SK-N-SH (cell line): Measurements from ENCODE around the gene TEKT1. TPM values are rescaled to one million over a fixed set of nuclear protein-coding genes. Genes with fewer than 3 reads are reported as not detected.

ENCODE experiments used
- CTCF ChIA-PET: fragments of 300-600, 350-600 bp; formaldehyde crosslinking; extraction: SDS; loops from one replicate; lab custom pipeline; 2021; lab: Yijun Ruan, JAX
- POLR2A ChIA-PET: fragments of 350-600 bp; sonication (Branson Sonifier 250); formaldehyde crosslinking; extraction: SDS; loops from one replicate; lab custom pipeline; 2020; ENCODE audit warnings: antibody characterized with exemption, inconsistent platforms; lab: Yijun Ruan, JAX
- DNase-seq: peaks from one replicate; pipeline ENCODE4 v3.0.0; 2012
- H2AFZ ChIP-seq: fragments of 200-600 bp; sonication (generic); 2 replicates; pipeline ENCODE4 v1.8.1; 2016; ENCODE audit warnings: antibody characterized with exemption, mild to moderate bottlenecking, low read depth
- H3F3A ChIP-seq: fragments of 200-600 bp; sonication (generic); replicated peaks from 2 replicates; pipeline ENCODE3; 2016; ENCODE audit warnings: antibody characterized with exemption, mild to moderate bottlenecking; ENCODE audit not compliant: insufficient read depth
- H3K27ac ChIP-seq, 2 experiments: fragments of 200-500 bp in 1 of 2; fragments of 200-600 bp in 1 of 2; sonication (Bioruptor generic) in 1 of 2; sonication (generic), shearing (Covaris generic) in 1 of 2; 2 replicates each; pipeline versions ENCODE4 v1.5.1 to v1.6.1; 2014 to 2016; ENCODE audit warnings: low read depth in 2 of 2, inconsistent platforms in 1 of 2, low read length in 1 of 2, mild to moderate bottlenecking in 1 of 2, mixed read lengths in 1 of 2
- H3K27me3 ChIP-seq: fragments of 200-600 bp; sonication (generic), shearing (Covaris generic); 2 replicates; pipeline ENCODE4 v1.6.1; 2016; ENCODE audit warnings: mixed run types; ENCODE audit not compliant: insufficient read depth
- H3K36me3 ChIP-seq, 2 experiments: fragments of 200-500 bp in 1 of 2; fragments of 200-600 bp in 1 of 2; sonication (Bioruptor generic) in 1 of 2; sonication (generic) in 1 of 2; replicated peaks in 1 of 2; 2 replicates each; pipeline versions ENCODE3 to v1.5.1; 2014 to 2016; ENCODE audit warnings: low read length in 1 of 2, mild to moderate bottlenecking in 1 of 2; ENCODE audit not compliant: insufficient read depth in 2 of 2, control insufficient read depth in 1 of 2
- H3K4me1 ChIP-seq, 2 experiments: fragments of 200-500 bp in 1 of 2; fragments of 200-600 bp in 1 of 2; sonication (Bioruptor generic) in 1 of 2; sonication (generic), shearing (Covaris generic) in 1 of 2; 2 replicates each; pipeline versions ENCODE4 v1.5.1 to v1.6.1; 2014 to 2016; ENCODE audit warnings: low read depth in 1 of 2, low read length in 1 of 2, mixed run types in 1 of 2; ENCODE audit not compliant: insufficient read depth in 2 of 2, control insufficient read depth in 1 of 2
- H3K4me2 ChIP-seq: fragments of 200-600 bp; sonication (generic), shearing (Covaris generic); 2 replicates; pipeline ENCODE4 v1.6.1; 2017; ENCODE audit warnings: mixed run types
- H3K4me3 ChIP-seq, 2 experiments: fragments of 200-500 bp in 1 of 2; fragments of 200-600 bp in 1 of 2; sonication (Bioruptor generic) in 1 of 2; sonication (generic), shearing (Covaris generic) in 1 of 2; 2 replicates each; pipeline versions ENCODE4 v1.5.1 to v1.8.1; 2014 to 2016; ENCODE audit warnings: low read depth in 2 of 2, inconsistent platforms in 1 of 2, low read length in 1 of 2, mild to moderate bottlenecking in 1 of 2, mixed read lengths in 1 of 2, moderate library complexity in 1 of 2
- H3K79me2 ChIP-seq: fragments of 200-600 bp; sonication (generic); 2 replicates; pipeline ENCODE4 v1.8.1; 2017; ENCODE audit warnings: mild to moderate bottlenecking; ENCODE audit not compliant: insufficient read depth
- H3K9ac ChIP-seq: fragments of 200-600 bp; sonication (generic); 2 replicates; pipeline ENCODE4 v1.6.1; 2017; ENCODE audit warnings: mixed run types
- H3K9me2 ChIP-seq: fragments of 200-600 bp; sonication (generic); 2 replicates; pipeline ENCODE4 v1.6.1; 2017; ENCODE audit warnings: mixed run types
- H3K9me3 ChIP-seq: fragments of 200-600 bp; sonication (generic); 2 replicates; pipeline ENCODE4 v1.6.1; 2017; ENCODE audit warnings: mixed run types, mild to moderate bottlenecking, moderate library complexity
- H4K20me1 ChIP-seq: fragments of 200-600 bp; sonication (generic); 2 replicates; pipeline ENCODE4 v1.6.1; 2017; ENCODE audit warnings: mild to moderate bottlenecking, mixed run types; ENCODE audit not compliant: insufficient read depth
- CHD2 ChIP-seq: fragments of 150-350 bp; IDR thresholded peaks from 2 replicates; pipeline ENCODE4 v1.6.1; 2018; ENCODE audit warnings: low read length; ENCODE audit not compliant: partially characterized antibody
- ELF1 ChIP-seq: IDR thresholded peaks from 2 replicates; pipeline ENCODE4 v1.4.0; 2012
- EZH2phosphoT487 ChIP-seq: fragments of 200-600 bp; sonication (generic); IDR thresholded peaks from 2 replicates; pipeline ENCODE4 v1.6.1; 2017; ENCODE audit warnings: low read depth, mixed run types, mild to moderate bottlenecking, antibody characterized with exemption, moderate library complexity, borderline replicate concordance
- FOSL2 ChIP-seq: IDR thresholded peaks from 2 replicates; pipeline ENCODE4 v1.4.0; 2012; ENCODE audit warnings: low read depth, mild to moderate bottlenecking, moderate library complexity, borderline replicate concordance
- GABPA ChIP-seq: IDR thresholded peaks from 2 replicates; pipeline ENCODE4 v1.4.0; 2012; ENCODE audit warnings: low read depth, mild to moderate bottlenecking
- MXI1 ChIP-seq: IDR thresholded peaks from 2 replicates; pipeline ENCODE4 v1.6.1; 2012; ENCODE audit warnings: mild to moderate bottlenecking, low read depth, low read length, improper control_type of control experiment
- NRF1 ChIP-seq: IDR thresholded peaks from 2 replicates; pipeline ENCODE4 v1.6.1; 2012; ENCODE audit warnings: low read depth, mild to moderate bottlenecking, low read length
- POLR2AphosphoS5 ChIP-seq: IDR thresholded peaks from 2 replicates; pipeline ENCODE4 v1.6.1; 2012; ENCODE audit warnings: low read depth, low read length
- RFX5 ChIP-seq: IDR thresholded peaks from 2 replicates; pipeline ENCODE4 v1.6.1; 2012; ENCODE audit warnings: mild to moderate bottlenecking, improper control_type of control experiment, low read length
- SIN3A ChIP-seq: IDR thresholded peaks from 2 replicates; pipeline ENCODE4 v1.6.1; 2012; ENCODE audit warnings: low read depth, mild to moderate bottlenecking, low read length, moderate library complexity, borderline replicate concordance
- SMC3 ChIP-seq: IDR thresholded peaks from 2 replicates; pipeline ENCODE4 v1.6.1; 2012; ENCODE audit warnings: low read depth, low read length, improper control_type of control experiment
- TEAD4 ChIP-seq: IDR thresholded peaks from 2 replicates; pipeline ENCODE4 v1.4.0; 2012; ENCODE audit warnings: mild to moderate bottlenecking, borderline replicate concordance; ENCODE audit not compliant: insufficient read depth
- WGBS: methylation state at CpG from one replicate; pipeline ENCODE4 v1.1.6; 2017; ENCODE audit warnings: low lambda C conversion rate; 5-methylcytosine and 5-hydroxymethylcytosine counted together
- polyA plus RNA-seq, 3 experiments: library from polyadenylated mRNA; depleted of rRNA; stranded (reverse); fragments of >200 nt; gene quantifications; 2 replicates each; pipeline ENCODE4 v1.2.3, GENCODE V29; 2012
- TF ChIP-seq, protein P1 (sequence below): IDR thresholded peaks from 2 replicates; pipeline ENCODE4 v1.4.0; 2012; ENCODE audit warnings: low read depth, borderline replicate concordance
- TF ChIP-seq, protein P2 (sequence below): IDR thresholded peaks from 2 replicates; pipeline ENCODE4 v1.4.0; 2012; ENCODE audit warnings: low read depth
- TF ChIP-seq, protein P3 (sequence below): fragments of 200-600 bp; sonication (generic); IDR thresholded peaks from 2 replicates; pipeline ENCODE4 v1.6.1; 2017; ENCODE audit warnings: antibody characterized with exemption, mild to moderate bottlenecking, moderate library complexity
- TF ChIP-seq, protein P4 (sequence below): fragments of 150-350 bp; IDR thresholded peaks from 2 replicates; pipeline ENCODE4 v1.6.1; 2016; ENCODE audit warnings: mild to moderate bottlenecking, low read depth, low read length

TEKT1 gene
- polyA plus RNA-seq, 1 of the 3 experiments (the other 2 are of a cell fraction): not detected

DNA sequence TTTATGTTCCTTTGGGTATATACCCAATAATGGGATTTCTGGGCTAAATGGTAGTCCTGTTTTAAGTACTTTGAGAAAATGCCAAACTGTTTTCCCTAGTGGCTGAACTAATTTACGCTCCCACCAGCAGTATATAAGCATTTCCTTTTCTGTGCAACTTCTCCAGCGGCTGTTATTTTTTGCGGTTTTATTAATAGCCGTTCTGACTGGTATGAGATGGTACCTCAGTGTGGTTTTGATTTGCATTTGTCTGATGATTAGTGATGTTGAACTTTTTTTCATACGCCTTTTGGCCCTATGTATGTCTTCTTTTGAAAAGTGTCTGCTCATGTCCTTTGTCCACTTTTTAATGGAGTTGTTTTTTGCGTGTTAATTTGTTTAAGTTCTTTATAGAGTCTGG, 25.8 kb upstream of the TEKT1 start (continued):
- TF ChIP-seq EZH2phosphoT487: no peak
- no peak for TF ChIP-seq TEAD4

DNA sequence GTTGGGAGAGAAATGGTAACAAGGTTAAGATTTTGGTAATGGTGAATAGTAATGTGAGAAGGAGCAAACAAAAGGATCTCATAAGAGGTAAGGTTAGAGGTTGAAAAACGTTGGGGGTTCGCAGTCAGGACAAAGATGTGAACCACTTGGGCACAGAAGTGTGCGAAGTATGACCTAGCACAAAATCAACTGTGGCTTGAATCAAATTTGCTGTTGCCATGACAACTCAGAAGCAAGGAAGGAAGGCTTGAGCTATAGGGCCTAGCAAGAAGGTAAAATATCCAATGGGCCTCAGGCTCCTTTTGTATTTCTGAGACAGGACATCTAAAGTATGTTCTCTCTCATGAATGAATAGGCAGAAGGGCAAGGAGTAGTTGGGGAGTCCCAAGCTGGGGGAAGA, 24.5 kb upstream of the TEKT1 start:
- H4K20me1 ChIP-seq: no peaks in the 10 kb centered on the region
- no peaks in the 10 kb centered on the region for H3K9me2 ChIP-seq
- H3K9ac ChIP-seq: no peak overlapping the region
- no peaks in the 10 kb centered on the region for H3K36me3 ChIP-seq
- H3K4me2 ChIP-seq: no peak overlapping the region
- H3K27ac ChIP-seq: no peak overlapping the region
- POLR2A ChIA-PET: no interaction called here
- no peaks in the 10 kb centered on the region for H3K9me3 ChIP-seq
- no peaks in the 10 kb centered on the region for H3K4me1 ChIP-seq
- no peak for DNase-seq
- 4% methylated on average over 3 of the region's 3 CpGs for WGBS
- no peaks in the 10 kb centered on the region for H3K79me2 ChIP-seq
- H3K4me3 ChIP-seq: no peak overlapping the region
- CTCF ChIA-PET: interaction anchor here (1.3 kb wide), 1 partner anchor 13 kb away, joined by 3 read pairs; no protein-coding TSS in a partner anchor
- H3F3A ChIP-seq: no peaks in the 10 kb centered on the region
- TF ChIP-seq POLR2AphosphoS5: no peak
- TF ChIP-seq NRF1: no peak
- TF ChIP-seq, protein P1, sequence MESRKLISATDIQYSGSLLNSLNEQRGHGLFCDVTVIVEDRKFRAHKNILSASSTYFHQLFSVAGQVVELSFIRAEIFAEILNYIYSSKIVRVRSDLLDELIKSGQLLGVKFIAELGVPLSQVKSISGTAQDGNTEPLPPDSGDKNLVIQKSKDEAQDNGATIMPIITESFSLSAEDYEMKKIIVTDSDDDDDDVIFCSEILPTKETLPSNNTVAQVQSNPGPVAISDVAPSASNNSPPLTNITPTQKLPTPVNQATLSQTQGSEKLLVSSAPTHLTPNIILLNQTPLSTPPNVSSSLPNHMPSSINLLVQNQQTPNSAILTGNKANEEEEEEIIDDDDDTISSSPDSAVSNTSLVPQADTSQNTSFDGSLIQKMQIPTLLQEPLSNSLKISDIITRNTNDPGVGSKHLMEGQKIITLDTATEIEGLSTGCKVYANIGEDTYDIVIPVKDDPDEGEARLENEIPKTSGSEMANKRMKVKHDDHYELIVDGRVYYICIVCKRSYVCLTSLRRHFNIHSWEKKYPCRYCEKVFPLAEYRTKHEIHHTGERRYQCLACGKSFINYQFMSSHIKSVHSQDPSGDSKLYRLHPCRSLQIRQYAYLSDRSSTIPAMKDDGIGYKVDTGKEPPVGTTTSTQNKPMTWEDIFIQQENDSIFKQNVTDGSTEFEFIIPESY: no peak
- TF ChIP-seq SIN3A: no peak
- TF ChIP-seq FOSL2: no peak
- TF ChIP-seq MXI1: no peak
- no peak for TF ChIP-seq RFX5
- TF ChIP-seq, protein P2, sequence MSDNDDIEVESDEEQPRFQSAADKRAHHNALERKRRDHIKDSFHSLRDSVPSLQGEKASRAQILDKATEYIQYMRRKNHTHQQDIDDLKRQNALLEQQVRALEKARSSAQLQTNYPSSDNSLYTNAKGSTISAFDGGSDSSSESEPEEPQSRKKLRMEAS: no peak
- no peak for TF ChIP-seq CHD2
- H3K27me3 ChIP-seq: peaks cover 34% of the 10 kb centered on the region
- no peak overlapping the region for H2AFZ ChIP-seq

DNA sequence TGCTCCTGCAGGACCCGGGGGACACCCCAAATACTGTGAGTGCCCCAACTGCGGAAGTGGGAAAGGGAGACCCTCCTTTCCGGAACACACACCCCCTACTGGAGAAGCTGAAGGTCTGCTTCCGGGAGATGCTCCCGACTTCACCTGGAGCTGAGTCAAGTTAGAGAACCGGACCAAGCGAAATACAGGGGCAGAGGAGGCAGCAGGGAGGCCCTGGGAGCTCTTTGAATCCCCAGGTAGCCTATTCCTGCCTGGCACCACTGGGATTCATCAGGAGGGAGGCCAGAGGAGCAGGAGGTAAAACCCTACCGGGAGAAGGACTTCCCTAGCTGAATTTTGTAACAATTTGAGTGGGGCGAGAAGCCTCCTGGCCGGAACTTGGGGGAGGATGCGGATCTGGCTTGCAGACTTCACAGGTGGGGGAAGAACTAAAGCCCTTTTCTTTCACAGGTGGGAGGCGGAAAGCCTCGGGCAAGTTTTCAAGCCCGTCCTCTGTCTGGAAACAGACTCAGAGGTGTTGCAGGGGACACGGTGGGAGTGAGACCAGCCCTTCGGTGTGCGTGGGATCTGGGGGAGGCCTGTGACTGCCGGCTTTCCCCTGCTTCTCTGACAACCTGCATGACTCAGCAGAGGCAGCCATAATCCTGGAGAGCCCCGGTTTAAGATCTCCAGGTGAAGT, 22.4 kb upstream of the TEKT1 start:
- Histone ChIP-seq H3K4me3 (no peak overlapping the region), H3K36me3 (no peaks in the 10 kb centered on the region), H3K9me3 (no peaks in the 10 kb centered on the region), H4K20me1 (no peaks in the 10 kb centered on the region), H3K4me1 (no peaks in the 10 kb centered on the region), H3F3A (no peaks in the 10 kb centered on the region), H2AFZ (peak overlapping the region; percentile 51; the same call in 1 of the 2 replicates), H3K9ac (no peak overlapping the region), H3K79me2 (no peaks in the 10 kb centered on the region), H3K27ac (no peak overlapping the region), H3K27me3 (peaks cover 45% of the 10 kb centered on the region; the same call in 1 of the 2 replicates)
- no peak for DNase-seq
- ChIA-PET POLR2A (interaction anchor here (0.6 kb wide), 1 partner anchor 254 kb away, joined by 5 read pairs; no protein-coding TSS in a partner anchor), CTCF (interaction anchor here (0.6 to 1.9 kb wide), 3 partner anchors 11 to 92 kb away, joined by 3 to 15 read pairs (median 3); no protein-coding TSS in a partner anchor)
- 10% methylated on average over 19 of the region's 19 CpGs for WGBS
- TF ChIP-seq GABPA (peak; percentile 38; the same call in 1 of the 2 replicates), POLR2AphosphoS5 (no peak), SMC3 (no peak), ELF1 (no peak; the same call in 1 of the 2 replicates), RFX5 (no peak), TEAD4 (no peak)
- TF ChIP-seq, protein P3, sequence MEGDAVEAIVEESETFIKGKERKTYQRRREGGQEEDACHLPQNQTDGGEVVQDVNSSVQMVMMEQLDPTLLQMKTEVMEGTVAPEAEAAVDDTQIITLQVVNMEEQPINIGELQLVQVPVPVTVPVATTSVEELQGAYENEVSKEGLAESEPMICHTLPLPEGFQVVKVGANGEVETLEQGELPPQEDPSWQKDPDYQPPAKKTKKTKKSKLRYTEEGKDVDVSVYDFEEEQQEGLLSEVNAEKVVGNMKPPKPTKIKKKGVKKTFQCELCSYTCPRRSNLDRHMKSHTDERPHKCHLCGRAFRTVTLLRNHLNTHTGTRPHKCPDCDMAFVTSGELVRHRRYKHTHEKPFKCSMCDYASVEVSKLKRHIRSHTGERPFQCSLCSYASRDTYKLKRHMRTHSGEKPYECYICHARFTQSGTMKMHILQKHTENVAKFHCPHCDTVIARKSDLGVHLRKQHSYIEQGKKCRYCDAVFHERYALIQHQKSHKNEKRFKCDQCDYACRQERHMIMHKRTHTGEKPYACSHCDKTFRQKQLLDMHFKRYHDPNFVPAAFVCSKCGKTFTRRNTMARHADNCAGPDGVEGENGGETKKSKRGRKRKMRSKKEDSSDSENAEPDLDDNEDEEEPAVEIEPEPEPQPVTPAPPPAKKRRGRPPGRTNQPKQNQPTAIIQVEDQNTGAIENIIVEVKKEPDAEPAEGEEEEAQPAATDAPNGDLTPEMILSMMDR: peak; percentile 45
- TF ChIP-seq, protein P4, sequence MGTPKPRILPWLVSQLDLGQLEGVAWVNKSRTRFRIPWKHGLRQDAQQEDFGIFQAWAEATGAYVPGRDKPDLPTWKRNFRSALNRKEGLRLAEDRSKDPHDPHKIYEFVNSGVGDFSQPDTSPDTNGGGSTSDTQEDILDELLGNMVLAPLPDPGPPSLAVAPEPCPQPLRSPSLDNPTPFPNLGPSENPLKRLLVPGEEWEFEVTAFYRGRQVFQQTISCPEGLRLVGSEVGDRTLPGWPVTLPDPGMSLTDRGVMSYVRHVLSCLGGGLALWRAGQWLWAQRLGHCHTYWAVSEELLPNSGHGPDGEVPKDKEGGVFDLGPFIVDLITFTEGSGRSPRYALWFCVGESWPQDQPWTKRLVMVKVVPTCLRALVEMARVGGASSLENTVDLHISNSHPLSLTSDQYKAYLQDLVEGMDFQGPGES: no peak
- TF ChIP-seq, all 33 proteins: peak for 2
- no peak overlapping the region for H3K4me2 ChIP-seq
- no peaks in the 10 kb centered on the region for H3K9me2 ChIP-seq
